GM19238 (cell line): ENCODE results near the gene ASTN2.

Experiments used
- DNase-seq: peaks from one replicate; pipeline ENCODE4 v3.0.0; 2011; ENCODE audit warnings: low spot score; ENCODE audit not compliant: insufficient read length

ASTN2 gene

DNA sequence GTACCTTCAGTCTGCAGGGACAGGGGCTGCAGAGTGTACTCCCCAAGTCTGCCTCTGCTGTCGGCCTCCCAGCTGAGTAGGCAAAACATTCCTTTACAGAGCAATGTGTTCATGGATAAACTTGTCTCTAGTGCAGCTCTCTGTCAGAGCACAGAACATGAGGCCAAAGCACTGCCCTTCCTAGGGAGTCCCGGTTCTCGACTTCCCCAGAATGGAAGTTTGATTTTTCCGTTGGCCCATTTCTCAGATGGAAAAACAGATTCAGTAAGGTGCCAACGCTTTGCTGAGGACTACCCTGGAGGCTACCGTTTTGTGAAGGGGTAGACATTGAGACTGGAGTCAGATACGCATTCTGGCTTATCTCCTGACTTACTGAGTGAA, 728.2 kb downstream of the ASTN2 start:
- no peak for DNase-seq

GRCh38 chr9:116686135-116686534, 728.7 kb downstream of the ASTN2 start:
- DNase-seq, result no peak

DNA sequence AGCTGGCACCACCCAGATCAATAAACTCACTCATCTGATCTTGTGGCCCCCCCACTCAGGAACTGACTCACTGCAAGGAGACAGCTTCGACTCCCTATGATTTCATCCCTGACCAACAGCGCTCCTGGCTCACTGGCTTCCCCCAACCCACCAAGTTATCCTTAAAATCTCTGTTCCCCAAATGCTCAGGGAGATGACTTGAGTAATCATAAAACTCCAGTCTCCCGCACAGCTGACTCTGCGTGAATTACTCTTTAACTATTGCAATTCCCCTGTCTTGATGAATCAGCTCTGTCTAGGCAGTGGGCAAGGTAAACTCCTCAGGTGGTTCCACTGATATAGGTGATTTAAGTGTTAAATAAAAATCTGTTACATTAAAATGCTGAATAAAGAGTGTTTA, 729.7 kb downstream of the ASTN2 start:
- DNase-seq, result no peak

GRCh38 chr9:116683535-116683934, 731.3 kb downstream of the ASTN2 start:
- no peak for DNase-seq

DNA sequence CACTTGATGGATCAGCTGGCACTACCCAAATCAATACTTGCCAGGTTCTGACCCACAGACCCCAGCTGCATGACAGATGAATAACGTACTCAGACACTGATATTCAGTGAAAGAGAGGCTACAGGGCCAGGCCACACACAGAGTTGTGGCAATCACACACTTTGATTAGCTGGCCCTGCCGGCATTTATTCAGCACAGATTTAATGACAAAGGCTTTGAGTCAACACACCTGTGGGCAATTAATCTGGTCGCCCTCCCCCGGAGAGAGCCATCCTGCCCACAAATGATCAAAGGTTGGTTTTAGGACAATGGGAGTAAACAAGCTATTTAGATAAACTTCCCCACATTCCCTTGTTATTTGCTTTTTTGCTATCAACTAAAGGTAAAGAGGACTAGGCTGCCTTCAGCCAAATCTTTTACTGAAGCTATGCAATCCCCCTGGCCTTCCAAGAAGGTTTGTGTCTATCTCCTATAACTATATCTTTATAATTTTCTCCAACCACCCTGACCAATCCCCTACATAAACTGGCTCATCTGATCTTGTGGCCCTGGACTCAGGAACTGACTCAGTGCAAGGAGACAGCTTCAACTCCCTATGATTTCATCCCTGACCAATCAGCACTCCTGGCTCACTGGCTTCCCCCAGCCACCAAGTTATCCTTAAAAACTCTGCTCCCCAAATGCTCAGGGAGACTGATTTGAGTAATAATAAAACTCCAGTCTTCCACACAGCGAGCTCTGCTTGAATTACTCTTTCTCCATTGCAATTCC, 740.5 kb downstream of the ASTN2 start:
- no peak for DNase-seq

- DNase-seq, result no peak
These were observed 741.5 kb downstream of the ASTN2 start for GRCh38 chr9:116673375-116673774.

- DNase-seq, result no peak
These were observed 743.3 kb downstream of the ASTN2 start for GRCh38 chr9:116671605-116672004.

GRCh38 chr9:116668970-116669695, 745.7 kb downstream of the ASTN2 start:
- DNase-seq, result no peak

GRCh38 chr9:116663581-116663980, 751.3 kb downstream of the ASTN2 start:
- DNase-seq, result no peak

DNA sequence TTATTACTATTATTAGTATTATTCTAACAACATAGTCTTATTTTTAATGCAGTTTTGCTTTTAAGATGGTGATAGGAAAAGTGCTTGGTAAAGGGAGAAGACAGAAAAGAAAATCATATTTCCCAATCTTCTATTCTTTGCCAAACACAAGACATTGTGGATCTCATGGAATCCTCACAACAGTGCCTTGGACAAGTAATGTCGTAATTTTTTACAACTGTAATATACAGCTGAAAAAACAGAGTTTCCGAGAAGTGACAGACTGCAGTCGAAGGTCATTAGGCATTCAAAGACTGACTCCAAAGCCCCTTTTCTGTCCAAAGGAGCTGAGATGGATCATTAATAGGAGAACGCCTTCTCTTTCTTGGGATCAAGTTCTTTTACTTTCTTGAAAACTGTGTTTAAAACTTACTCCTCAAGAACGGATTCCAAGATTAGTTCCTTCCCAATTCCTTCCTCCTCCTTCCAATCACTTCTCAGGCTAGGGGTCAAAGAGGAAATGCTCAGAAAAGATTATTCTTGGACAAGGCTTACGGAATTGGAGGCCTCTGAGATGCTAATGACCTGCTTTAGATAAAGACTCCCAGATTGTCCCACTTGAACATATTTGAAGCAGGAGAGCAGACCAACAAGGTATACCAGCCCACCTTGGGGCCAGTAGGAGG, 752.1 kb downstream of the ASTN2 start:
- DNase-seq, result no peak

DNA sequence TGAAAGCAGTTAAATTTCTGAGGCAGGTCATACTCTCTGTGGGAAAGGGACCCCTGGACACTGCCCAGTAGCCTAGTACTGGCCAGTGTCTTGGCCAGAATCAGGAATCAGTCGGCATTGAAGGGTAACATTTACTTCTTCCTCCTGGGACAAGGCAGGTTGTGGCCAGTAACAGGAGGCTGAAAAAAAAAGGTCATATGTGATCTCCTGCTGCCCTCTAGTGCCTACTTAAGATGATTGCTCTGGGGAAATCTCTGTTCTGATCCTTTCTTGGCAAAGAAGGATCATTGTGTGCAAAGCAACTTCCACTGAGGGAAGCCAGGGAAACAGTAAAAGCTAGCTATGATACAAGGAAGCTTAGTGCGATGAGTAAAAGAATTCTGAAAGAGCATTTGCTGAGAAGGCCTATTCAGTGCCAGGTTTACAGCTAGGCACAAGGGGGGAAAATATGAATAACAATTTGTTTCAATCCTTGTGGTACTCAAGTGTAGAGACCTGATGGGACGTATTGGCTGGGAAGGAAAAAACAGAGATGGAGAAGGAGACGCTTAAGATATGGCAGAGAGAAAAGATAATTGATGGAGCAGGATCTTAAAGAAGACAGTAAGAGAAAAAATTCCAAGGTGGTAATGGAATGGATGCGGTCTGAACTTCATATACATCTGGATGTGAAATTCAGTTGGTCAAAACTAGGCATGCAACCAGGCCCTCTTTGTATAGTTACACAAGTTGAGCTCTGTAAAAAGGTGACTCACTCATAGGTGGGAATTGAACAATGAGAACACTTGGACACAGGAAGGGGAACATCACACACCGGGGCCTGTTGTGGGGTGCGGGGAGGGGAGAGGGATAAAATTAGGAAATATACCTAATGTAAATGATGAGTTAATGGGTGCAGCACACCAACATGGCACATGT, 753.6 kb downstream of the ASTN2 start:
- DNase-seq, result peak; percentile 22

DNA sequence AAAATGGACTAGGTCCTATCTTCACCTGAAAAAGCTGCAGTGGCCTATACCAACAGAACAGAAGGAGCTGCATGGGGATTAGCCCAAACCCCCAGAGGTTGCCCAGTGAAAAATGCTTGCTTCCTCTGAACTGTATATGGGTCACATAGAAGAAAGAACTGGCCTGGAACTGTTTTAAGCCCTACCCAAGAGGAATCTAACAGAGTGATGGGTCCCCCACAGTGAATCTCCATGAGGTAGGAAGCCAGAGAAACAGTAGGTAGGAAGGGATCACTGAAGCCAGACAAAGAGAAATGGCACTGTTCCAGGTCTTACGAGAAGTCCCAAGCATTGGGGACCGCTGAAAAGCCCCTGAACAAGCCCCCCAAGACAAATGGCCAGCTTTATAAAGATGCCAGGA, 756.6 kb downstream of the ASTN2 start:
- no peak for DNase-seq

- no peak for DNase-seq
These were observed 757.9 kb downstream of the ASTN2 start for GRCh38 chr9:116656977-116657376.

DNA sequence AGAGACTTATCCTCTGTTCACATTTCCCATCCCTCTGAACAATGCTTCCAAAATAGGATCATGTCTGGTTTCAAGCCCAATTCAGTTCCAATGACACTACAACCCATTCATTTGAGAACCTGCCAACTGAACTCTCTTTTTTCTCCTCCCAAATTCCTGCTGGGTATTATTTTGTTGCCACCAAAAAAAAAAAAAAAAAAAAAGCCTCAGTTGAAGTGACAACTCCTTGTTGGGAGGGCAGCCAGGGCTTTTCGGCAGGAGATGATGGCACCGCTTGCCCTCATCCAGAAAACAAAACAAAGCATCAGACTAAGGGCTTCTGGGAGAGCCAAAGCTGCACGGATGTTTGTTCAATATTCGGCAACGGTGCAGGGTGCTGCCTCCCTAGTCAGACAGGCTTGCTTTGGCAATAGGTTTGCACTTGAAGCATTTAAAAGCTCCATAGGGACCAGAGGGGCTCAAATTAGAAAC, 758.3 kb downstream of the ASTN2 start:
- no peak for DNase-seq

DNA sequence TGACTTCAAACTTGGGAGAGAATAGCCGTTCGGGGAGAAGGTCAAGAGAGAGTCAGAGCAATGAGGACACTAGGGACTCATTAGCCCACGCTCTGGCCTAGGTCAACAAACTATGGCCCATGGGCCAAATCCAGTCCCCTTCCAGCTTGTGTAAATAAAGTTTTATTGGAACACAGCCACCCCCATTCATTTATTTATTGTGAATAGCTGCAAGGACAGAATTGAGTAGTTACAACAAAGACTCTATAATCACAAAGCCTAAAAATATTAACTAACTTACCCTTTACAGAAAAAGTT, 760.9 kb downstream of the ASTN2 start:
- no peak for DNase-seq

- DNase-seq, result no peak
These were observed 761.4 kb downstream of the ASTN2 start for GRCh38 chr9:116653348-116654058.

- no peak for DNase-seq
These were observed 767.4 kb downstream of the ASTN2 start for GRCh38 chr9:116647515-116647809.

- DNase-seq, result no peak
These were observed 768.0 kb downstream of the ASTN2 start for GRCh38 chr9:116646661-116647514.

- no peak for DNase-seq
These were observed 770.7 kb downstream of the ASTN2 start for GRCh38 chr9:116644091-116644688.

GRCh38 chr9:116643691-116644090, 771.2 kb downstream of the ASTN2 start:
- DNase-seq, result no peak
